Measurements from ENCODE around the gene GPR89A.

The GPR89A gene

GRCh38 chr1:145702052-145702451 is 94.3 kb downstream of the GPR89A start:
- TF ChIP-seq MAX (IDR thresholded peaks at IDR 0.05; ENCODE audit: low read depth, low read length) (no peak), POLR2A (IDR thresholded peaks at IDR 0.05; ENCODE audit: extremely low read depth, insufficient read length) (no peak), MYC (IDR thresholded peaks at IDR 0.05; ENCODE audit: low read depth, low read length) (no peak), CTCF (IDR thresholded peaks at IDR 0.05; ENCODE audit: low read depth, low read length) (no peak)
- DNase-seq (ENCODE audit: low read depth): no peak
- no peak overlapping the region for H3K4me3 ChIP-seq (ENCODE audit: low read depth, low read length)

GRCh38 chr1:145702826-145703225 is 95.0 kb downstream of the GPR89A start:
- no peak overlapping the region for H3K4me3 ChIP-seq (ENCODE audit: low read depth, low read length)
- DNase-seq (ENCODE audit: low read depth): no peak
- TF ChIP-seq MAX (IDR thresholded peaks at IDR 0.05; ENCODE audit: low read depth, low read length) (no peak), CTCF (IDR thresholded peaks at IDR 0.05; ENCODE audit: low read depth, low read length) (no peak), POLR2A (IDR thresholded peaks at IDR 0.05; ENCODE audit: extremely low read depth, insufficient read length) (no peak), MYC (IDR thresholded peaks at IDR 0.05; ENCODE audit: low read depth, low read length) (no peak)

GRCh38 chr1:145705622-145706021 is 97.8 kb downstream of the GPR89A start:
- TF ChIP-seq MAX (IDR thresholded peaks at IDR 0.05; ENCODE audit: low read depth, low read length) (no peak), MYC (IDR thresholded peaks at IDR 0.05; ENCODE audit: low read depth, low read length) (no peak), POLR2A (IDR thresholded peaks at IDR 0.05; ENCODE audit: extremely low read depth, insufficient read length) (no peak), CTCF (IDR thresholded peaks at IDR 0.05; ENCODE audit: low read depth, low read length) (no peak)
- H3K4me3 ChIP-seq (ENCODE audit: low read depth, low read length): no peak overlapping the region
- no peak for DNase-seq (ENCODE audit: low read depth)

GRCh38 chr1:145706086-145706664 is 98.4 kb downstream of the GPR89A start:
- no peak for DNase-seq (ENCODE audit: low read depth)
- H3K4me3 ChIP-seq (ENCODE audit: low read depth, low read length): no peak overlapping the region
- TF ChIP-seq MAX (IDR thresholded peaks at IDR 0.05; ENCODE audit: low read depth, low read length) (no peak), POLR2A (IDR thresholded peaks at IDR 0.05; ENCODE audit: extremely low read depth, insufficient read length) (no peak), CTCF (IDR thresholded peaks at IDR 0.05; ENCODE audit: low read depth, low read length) (no peak), MYC (IDR thresholded peaks at IDR 0.05; ENCODE audit: low read depth, low read length) (no peak)

GRCh38 chr1:145707183-145707867 is 99.5 kb downstream of the GPR89A start, which contains the start of gene PDZK1:
TSS of gene PDZK1 (minus strand) at chr1:145707368. CDS start at chr1:145688021, 19,347 bp downstream.
- TF ChIP-seq CTCF (IDR thresholded peaks at IDR 0.05; ENCODE audit: low read depth, low read length) (no peak), MAX (IDR thresholded peaks at IDR 0.05; ENCODE audit: low read depth, low read length) (no peak), POLR2A (IDR thresholded peaks at IDR 0.05; ENCODE audit: extremely low read depth, insufficient read length) (no peak), MYC (IDR thresholded peaks at IDR 0.05; ENCODE audit: low read depth, low read length) (no peak)
- DNase-seq (ENCODE audit: low read depth): no peak
- H3K4me3 ChIP-seq (ENCODE audit: low read depth, low read length): no peak within 1 kb of the TSS

All from NB4 (cell line).